Upper lobe of left lung (tissue), 4 donors: Measurements from ENCODE around the gene TFB1M.

Experiments
- POLR2A ChIP-seq, 4 donors: fragments of 450-650 bp; IDR thresholded peaks; one replicate each; pipeline ENCODE4 v1.5.1; 2016 to 2017; ENCODE audit warnings: antibody characterized with exemption in 4 of 4, mild to moderate bottlenecking in 2 of 4
- POLR2AphosphoS5 ChIP-seq, 2 donors: sonication (generic); formaldehyde crosslinking; IDR thresholded peaks; one replicate each; pipeline ENCODE4 v1.5.1; 2017; ENCODE audit warnings: antibody characterized with exemption in 2 of 2
- TF ChIP-seq, protein P1 (sequence below), 6 experiments: fragments of 450-650 bp in 4 of 6; fragments of 200-600 bp in 2 of 6; sonication (generic) in 2 of 6; IDR thresholded peaks; one replicate each; pipeline ENCODE4 v1.5.1; 2016 to 2019; ENCODE audit warnings: antibody characterized with exemption in 6 of 6

- TF ChIP-seq, protein P1, sequence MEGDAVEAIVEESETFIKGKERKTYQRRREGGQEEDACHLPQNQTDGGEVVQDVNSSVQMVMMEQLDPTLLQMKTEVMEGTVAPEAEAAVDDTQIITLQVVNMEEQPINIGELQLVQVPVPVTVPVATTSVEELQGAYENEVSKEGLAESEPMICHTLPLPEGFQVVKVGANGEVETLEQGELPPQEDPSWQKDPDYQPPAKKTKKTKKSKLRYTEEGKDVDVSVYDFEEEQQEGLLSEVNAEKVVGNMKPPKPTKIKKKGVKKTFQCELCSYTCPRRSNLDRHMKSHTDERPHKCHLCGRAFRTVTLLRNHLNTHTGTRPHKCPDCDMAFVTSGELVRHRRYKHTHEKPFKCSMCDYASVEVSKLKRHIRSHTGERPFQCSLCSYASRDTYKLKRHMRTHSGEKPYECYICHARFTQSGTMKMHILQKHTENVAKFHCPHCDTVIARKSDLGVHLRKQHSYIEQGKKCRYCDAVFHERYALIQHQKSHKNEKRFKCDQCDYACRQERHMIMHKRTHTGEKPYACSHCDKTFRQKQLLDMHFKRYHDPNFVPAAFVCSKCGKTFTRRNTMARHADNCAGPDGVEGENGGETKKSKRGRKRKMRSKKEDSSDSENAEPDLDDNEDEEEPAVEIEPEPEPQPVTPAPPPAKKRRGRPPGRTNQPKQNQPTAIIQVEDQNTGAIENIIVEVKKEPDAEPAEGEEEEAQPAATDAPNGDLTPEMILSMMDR (IDR thresholded peaks at IDR 0.05) = no peak
- no peak for TF ChIP-seq POLR2AphosphoS5 (IDR thresholded peaks at IDR 0.05)
- TF ChIP-seq POLR2A (IDR thresholded peaks at IDR 0.05) = no peak
Measured at GRCh38 chr6:155349129-155349528, 34.8 kb upstream of the TFB1M start.
